HFFc6 (cell line): ENCODE data around the gene PLB1. TPM values are rescaled to one million over a fixed set of nuclear protein-coding genes. Genes with fewer than 3 reads are reported as not detected.

ENCODE experiments used
- DNase-seq: peaks from one replicate; pipeline ENCODE4 v3.0.0-alpha.2; 2018
- H3K27ac Mint-ChIP-seq: 2 replicates; pipeline ENCODE4 v1.8.0; 2020; ENCODE audit warnings: mild to moderate bottlenecking, mixed read lengths
- H3K27me3 Mint-ChIP-seq: 2 replicates; pipeline ENCODE4 v1.8.0; 2021; ENCODE audit warnings: mild to moderate bottlenecking, moderate library complexity, mixed read lengths; ENCODE audit not compliant: insufficient read depth
- H3K36me3 Mint-ChIP-seq: 2 replicates; pipeline ENCODE4 v1.8.0; 2021; ENCODE audit warnings: low read depth, mixed read lengths
- H3K4me1 Mint-ChIP-seq: 2 replicates; pipeline ENCODE4 v1.8.0; 2020; ENCODE audit warnings: low read depth, mixed read lengths
- H3K4me3 Mint-ChIP-seq: 2 replicates; pipeline ENCODE4 v1.8.0; 2020; ENCODE audit warnings: mild to moderate bottlenecking, moderate library complexity, mixed read lengths
- H3K9me3 Mint-ChIP-seq: 2 replicates; pipeline ENCODE4 v1.8.0; 2020; ENCODE audit warnings: mild to moderate bottlenecking, mixed read lengths
- total RNA-seq, 6 experiments: library from RNA; stranded (reverse); fragmentation: NEBNext Ultra II Directional; extraction: Animal tissue kit (Norgen Biotek cat#: 25700); gene quantifications; 2 replicates in 1 of 6; 3 replicates in 5 of 6; pipeline ENCODE4 v1.2.3, GENCODE V29; 2021
- TF ChIP-seq, protein P1 (sequence below): fragments of 200-600 bp; sonication (generic); IDR thresholded peaks from 2 replicates; pipeline ENCODE4 v1.5.0; 2021; ENCODE audit warnings: antibody characterized with exemption, mild to moderate bottlenecking

The PLB1 gene
- total RNA-seq, 6 experiments from 2014 or later: 0.36 to 0.95 (median 0.62) TPM

DNA sequence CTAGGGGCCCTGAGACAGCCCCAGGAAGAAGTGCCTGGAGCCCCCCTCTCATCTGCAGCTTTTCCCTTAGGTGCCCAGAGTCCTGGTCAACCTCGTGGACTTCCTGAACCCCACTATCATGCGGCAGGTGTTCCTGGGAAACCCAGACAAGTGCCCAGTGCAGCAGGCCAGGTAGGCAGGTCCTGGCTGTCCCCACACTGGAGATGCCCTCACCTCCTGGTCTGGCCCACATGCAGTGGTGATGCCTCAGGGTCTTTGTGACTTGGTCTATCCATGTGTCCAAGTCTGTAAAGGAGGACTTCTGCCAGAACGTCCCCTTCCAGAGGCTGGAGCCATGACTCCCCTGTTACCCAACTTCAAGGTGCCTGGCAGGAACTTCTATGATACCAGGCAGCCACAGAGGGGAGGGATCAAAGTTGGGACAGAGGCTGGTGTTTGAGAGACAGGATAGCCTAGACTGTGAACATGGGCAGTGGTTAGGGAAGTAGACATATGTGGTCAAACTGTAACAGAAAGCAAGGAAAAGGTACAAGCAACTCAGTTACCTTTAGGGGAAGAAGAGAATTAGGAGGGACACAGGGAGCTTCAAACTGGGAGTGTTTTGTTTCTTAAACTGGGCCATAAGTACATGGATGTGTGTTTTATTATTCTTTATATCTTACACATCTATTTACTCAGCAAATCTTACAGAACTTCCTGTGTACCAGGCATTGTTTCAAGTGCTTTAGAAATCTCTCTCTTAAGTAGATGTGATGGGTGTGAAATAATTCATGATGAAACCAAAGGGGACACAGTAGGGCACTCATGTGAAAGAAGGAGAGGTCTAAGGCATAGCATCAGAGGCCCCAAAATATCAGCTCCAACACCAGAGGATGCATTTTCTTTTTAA, 107.1 kb downstream of the PLB1 start:
- no peak for DNase-seq
- peaks cover 11% of the 10 kb centered on the region for H3K4me1 Mint-ChIP-seq
- TF ChIP-seq, protein P1, sequence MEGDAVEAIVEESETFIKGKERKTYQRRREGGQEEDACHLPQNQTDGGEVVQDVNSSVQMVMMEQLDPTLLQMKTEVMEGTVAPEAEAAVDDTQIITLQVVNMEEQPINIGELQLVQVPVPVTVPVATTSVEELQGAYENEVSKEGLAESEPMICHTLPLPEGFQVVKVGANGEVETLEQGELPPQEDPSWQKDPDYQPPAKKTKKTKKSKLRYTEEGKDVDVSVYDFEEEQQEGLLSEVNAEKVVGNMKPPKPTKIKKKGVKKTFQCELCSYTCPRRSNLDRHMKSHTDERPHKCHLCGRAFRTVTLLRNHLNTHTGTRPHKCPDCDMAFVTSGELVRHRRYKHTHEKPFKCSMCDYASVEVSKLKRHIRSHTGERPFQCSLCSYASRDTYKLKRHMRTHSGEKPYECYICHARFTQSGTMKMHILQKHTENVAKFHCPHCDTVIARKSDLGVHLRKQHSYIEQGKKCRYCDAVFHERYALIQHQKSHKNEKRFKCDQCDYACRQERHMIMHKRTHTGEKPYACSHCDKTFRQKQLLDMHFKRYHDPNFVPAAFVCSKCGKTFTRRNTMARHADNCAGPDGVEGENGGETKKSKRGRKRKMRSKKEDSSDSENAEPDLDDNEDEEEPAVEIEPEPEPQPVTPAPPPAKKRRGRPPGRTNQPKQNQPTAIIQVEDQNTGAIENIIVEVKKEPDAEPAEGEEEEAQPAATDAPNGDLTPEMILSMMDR: no peak
- H3K9me3 Mint-ChIP-seq: no peaks in the 10 kb centered on the region
- no peaks in the 10 kb centered on the region for H3K36me3 Mint-ChIP-seq
- H3K27ac Mint-ChIP-seq: no peak overlapping the region
- H3K4me3 Mint-ChIP-seq: no peak overlapping the region
- peaks cover 2% of the 10 kb centered on the region; the same call in 1 of the 2 replicates for H3K27me3 Mint-ChIP-seq

GRCh38 chr2:28603821-28604220, 108.0 kb downstream of the PLB1 start:
- Mint-ChIP-seq H3K4me1 (peaks cover 11% of the 10 kb centered on the region), H3K36me3 (no peaks in the 10 kb centered on the region), H3K4me3 (no peak overlapping the region), H3K9me3 (no peaks in the 10 kb centered on the region), H3K27ac (no peak overlapping the region), H3K27me3 (peaks cover 2% of the 10 kb centered on the region; the same call in 1 of the 2 replicates)
- DNase-seq: no peak
- TF ChIP-seq, protein P1: no peak

DNA sequence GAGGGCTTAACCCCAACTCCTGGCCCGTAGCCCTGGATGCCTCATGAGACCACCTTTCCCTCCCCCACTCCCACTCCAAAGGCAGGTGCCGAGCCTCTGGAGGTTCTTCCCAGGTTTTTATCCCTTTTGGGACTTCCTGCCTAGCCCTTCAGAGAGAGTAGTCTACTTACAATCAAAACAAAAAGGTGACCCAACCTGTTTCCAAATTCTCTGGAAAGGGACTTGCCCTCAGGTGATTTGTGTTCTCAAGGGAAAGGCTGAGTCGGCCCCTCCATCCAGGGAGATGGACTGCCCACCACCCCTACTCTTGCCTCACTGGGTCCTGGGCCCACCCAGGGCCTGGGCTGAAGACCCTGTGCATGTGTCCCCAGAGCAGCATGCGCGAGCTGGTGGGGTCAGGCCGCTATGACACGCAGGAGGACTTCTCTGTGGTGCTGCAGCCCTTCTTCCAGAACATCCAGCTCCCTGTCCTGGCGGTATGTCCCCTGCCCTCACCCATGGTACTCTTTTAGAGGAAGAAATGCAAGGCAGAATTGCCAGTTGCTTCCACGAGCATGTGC, 108.5 kb downstream of the PLB1 start:
- H3K27ac Mint-ChIP-seq: no peak overlapping the region
- TF ChIP-seq, protein P1: no peak
- no peak for DNase-seq
- no peak overlapping the region for H3K4me3 Mint-ChIP-seq
- H3K9me3 Mint-ChIP-seq: no peaks in the 10 kb centered on the region
- peaks cover 2% of the 10 kb centered on the region; the same call in 1 of the 2 replicates for H3K27me3 Mint-ChIP-seq
- no peaks in the 10 kb centered on the region for H3K36me3 Mint-ChIP-seq
- peaks cover 11% of the 10 kb centered on the region for H3K4me1 Mint-ChIP-seq

DNA sequence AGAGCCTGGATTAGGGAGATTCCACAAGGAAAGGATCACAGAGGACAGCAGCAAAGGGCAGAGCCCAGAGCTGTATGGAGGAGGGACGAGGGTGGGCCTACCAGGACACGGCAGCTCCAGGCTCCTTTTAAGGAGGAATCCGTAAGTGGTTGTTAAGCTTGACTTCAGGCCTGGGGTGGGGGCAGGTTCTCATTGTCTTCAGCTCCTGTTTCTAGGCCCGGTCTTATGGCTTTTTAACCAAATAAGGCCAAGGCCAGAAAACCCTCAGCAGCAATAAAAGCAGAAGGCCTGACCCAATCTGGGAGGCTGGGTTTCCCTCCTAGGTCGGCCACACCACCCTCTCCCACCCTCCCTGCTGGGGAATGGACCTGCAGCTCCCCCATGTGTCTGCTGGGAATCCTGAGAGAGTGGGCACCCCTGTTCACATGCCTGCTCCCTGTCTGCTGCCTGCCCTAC, 111.2 kb downstream of the PLB1 start:
- no peaks in the 10 kb centered on the region for H3K9me3 Mint-ChIP-seq
- no peak for DNase-seq
- TF ChIP-seq, protein P1: peak; percentile 30; the same call in 1 of the 2 replicates
- H3K4me1 Mint-ChIP-seq: peaks cover 21% of the 10 kb centered on the region
- no peak overlapping the region for H3K27ac Mint-ChIP-seq
- H3K27me3 Mint-ChIP-seq: peaks cover 5% of the 10 kb centered on the region
- H3K4me3 Mint-ChIP-seq: no peak overlapping the region; the same call in 1 of the 2 replicates
- H3K36me3 Mint-ChIP-seq: no peaks in the 10 kb centered on the region

- no peak overlapping the region for H3K4me3 Mint-ChIP-seq
- no peak for DNase-seq
- H3K9me3 Mint-ChIP-seq: no peaks in the 10 kb centered on the region
- H3K36me3 Mint-ChIP-seq: no peaks in the 10 kb centered on the region
- TF ChIP-seq, protein P1: no peak
- H3K4me1 Mint-ChIP-seq: peaks cover 21% of the 10 kb centered on the region
- H3K27me3 Mint-ChIP-seq: peaks cover 5% of the 10 kb centered on the region
- no peak overlapping the region for H3K27ac Mint-ChIP-seq
Observed at GRCh38 chr2:28607730-28608499, 112.1 kb downstream of the PLB1 start.
